GM18508 (cell line): ENCODE data around the gene BMP8B.

Source experiments
- ATAC-seq: cut with Tn5 transposase; IDR thresholded peaks from one replicate; pipeline ENCODE4 v1.9.1; 2021; ENCODE audit warnings: moderate number of reproducible peaks; ENCODE audit not compliant: insufficient read depth, unreplicated experiment

BMP8B gene

DNA sequence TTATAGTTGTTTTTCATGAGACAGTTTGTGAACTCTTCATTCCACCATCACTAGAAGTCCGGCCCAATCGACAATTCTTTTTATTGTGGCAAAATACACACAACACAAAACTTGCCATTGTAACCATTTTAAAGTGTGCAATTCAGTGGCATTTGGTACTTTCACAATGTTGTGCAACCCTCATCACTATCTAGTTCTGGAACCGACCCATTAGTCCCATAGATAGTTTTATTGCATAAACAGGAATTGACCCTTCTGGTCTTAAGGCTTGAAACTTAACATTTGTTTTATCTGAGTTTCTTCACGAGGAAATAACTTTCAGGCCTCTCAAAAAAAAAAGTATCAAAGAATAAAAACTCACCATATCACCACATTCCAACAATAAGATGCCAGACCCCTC lies 58.8 kb downstream of the BMP8B start:
- ATAC-seq: no peak

DNA sequence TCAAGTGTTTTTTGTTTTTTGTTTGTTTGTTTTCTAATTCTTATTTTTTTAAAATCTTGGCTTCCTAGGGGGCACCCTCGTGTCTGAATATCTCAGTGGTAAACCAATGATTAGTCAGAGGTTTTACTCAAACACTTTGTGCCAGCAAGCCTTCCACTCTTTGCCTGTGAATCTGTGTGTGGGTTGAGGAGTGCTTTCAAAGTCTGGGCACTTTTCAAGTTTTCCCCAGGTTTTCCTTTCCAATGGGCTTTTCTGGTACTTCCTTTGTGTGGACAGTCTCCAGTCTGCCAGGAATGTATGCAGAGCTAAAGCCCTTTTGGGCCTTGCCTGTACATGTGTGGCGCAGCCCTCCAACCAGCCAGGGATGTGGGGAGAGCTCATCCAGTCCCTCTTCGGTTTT lies 59.6 kb downstream of the BMP8B start:
- ATAC-seq: no peak

DNA sequence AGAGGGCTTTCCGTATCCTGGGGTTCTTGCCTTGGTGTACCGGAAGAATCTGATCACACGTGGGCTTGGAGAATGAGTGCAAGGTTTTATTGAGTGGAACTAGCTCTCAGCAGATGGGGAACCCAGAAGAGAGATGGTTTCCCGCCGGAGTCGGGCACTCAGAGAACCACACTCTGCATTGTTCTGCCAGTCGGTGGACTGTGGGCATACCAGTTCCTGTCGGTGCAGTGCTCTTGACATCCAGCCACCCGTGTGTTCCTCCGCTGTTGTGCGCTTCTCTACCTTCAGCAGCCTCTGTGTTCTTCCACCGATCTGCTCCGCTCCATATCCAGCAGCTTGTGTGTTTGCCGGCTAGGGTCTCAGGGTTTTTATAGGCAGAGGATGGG lies 60.7 kb downstream of the BMP8B start:
- ATAC-seq: no peak

DNA sequence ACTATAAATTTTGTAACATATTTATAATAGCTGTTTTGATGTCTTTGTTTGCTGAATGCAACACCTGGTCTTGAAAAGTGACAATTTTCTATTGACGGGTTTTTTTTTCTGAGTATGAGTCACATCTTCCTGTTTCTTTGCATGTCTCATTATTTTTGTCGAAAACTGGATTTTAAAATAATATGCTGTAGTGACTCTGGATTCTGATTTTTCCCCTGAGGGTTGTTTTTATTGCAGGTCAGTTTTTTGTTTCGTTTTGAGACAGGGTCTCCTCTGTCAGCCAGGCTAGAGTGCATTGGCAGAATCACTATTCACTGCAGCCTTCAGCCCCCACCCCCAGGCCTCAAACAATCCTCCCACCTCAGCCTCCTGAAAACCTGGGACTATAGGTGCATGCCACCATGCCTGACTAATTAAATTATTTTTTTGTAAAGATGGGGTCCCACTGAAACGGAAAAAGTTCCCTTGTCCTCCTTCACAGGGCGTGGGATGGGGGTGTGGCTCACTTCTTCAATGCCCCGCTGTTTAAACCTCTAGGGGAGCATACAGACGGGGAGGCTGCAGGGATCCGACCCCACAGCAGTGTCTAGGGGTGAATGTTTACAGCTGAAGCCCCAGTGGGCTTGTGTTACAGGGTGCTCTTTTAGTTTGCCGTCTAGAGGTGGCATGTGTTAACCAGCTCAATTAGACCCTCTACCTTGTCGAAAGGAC lies 61.3 kb downstream of the BMP8B start:
- ATAC-seq: no peak

DNA sequence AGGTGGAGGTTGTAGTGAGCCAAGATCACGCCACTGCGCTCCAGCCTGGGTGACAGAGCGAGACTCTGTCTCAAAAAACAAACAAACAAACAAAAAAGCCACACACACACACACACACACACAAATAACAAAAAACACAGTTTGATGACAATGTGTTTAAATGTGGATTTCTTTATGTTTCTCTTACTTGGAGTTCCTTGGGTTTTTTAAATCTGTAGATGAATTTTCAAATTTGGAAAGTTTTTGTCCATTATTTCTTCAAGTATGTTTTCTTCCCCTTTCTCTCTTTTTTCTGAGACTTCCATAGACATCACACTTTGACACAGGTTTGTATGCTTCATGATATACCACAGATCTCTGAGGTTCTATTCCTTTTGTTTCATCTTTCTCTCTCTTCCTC lies 62.1 kb downstream of the BMP8B start:
- ATAC-seq: no peak

DNA sequence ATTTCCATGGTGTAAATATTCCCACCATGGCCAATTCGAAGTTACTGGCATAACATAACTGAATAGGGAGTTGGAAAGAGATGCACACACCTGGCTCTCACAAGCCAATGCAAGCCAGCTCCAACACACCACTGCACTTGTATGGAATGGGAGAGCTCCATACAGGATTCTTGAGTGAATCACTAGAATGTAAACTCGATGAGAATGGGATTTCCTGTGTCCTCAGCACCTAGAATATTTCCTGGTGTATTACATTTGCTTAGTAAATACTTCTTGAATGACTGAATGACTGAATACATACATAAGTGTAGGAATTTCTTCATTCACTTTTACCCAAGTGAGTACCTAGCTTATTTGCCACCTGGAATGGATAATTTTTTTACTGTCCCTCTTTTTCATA lies 66.2 kb downstream of the BMP8B start:
- no peak for ATAC-seq

DNA sequence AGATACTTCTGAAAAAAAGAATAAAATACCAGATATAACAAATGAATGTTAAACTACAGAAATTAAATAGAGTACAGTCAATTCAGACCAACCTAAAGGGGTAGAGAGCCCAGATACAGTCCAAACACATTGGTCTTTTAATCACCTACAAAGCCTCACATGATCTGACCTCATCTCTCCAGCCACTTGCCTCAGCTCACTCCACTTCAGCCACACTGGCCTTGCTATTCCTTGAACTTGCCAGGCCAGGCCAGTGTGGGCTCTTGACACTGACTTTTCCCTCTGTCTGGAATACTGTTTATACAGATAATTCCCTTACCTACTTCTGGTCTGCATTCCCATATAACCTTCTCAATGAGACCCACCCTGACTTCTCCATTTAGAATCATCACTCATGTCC lies 67.0 kb downstream of the BMP8B start:
- ATAC-seq: no peak

DNA sequence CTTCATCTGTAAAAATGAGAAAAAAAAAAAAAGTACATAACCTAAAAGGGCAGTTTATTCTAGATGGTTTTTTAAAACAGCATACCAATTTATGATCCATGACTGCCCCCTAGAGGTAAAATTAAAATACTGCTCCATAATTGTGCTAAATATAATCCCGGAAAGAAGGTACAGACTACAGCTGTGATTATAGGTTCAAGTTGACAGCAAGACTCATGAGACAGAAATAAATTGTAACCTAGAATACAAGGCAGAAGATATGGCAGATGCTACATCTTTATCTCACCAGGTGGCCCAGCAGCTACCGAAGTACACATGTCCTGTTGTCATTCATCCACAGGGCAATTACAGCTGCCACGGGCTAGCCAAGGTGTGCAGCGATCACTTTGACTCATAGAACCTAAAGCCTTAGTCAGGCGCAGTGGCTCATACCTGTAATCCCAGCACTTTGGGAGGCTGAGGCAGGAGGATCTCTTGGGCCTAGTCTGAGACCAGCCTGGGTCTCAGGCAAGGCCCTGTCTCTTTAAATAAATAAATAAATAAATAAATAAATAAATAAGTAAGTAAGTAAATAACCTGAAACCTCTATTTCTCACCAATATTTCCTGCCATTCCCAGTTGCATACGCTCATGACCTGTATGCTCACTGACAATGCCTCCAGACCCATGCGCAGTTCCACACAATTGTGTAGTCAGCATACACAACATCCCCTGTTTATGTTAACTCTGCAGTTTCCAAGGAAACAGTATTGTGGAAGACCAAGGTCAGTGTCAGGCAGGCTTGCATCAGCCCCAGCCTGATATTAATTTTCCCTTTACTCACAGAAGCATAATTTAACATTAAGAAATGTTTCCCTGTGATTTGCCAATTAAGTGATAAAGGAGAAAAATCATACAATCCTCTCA lies 68.3 kb downstream of the BMP8B start:
- ATAC-seq: no peak

DNA sequence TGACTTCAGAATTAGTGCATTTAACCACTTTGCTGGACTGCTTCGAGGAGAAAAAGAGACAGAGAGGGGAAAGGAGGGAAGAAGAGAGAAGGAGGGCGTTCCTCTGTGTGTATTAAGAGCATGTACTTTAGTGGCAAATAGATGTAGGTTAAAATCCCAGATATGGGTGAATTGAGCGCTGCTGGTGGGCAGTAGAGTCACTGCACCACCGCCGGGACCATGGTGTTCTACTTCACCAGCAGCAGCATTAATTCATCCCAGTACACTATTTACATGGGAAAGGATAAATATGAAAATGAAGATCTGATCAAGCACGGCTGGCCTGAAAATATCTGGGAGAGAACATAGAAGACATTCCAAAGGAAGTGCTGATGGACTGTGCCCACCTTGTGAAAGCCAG lies 70.9 kb downstream of the BMP8B start:
- no peak for ATAC-seq

DNA sequence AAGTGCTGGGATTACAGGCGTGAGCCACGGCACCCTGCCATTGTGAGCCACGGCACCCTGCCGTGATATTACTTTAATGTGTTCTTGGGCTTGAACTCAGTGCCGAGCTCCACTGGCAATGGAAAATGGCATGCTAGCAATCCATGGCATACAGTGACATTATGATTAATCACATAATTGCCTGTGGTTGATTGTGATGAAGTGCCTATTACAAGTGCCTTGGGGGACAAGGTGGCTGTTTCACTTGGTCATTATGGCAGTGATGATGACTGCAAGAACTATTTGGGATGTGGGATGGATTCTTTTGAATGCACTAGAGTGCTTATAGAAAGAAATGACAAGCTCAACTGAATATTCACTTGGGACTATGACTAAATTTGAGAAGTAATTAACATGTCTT lies 75.1 kb downstream of the BMP8B start:
- ATAC-seq: no peak

DNA sequence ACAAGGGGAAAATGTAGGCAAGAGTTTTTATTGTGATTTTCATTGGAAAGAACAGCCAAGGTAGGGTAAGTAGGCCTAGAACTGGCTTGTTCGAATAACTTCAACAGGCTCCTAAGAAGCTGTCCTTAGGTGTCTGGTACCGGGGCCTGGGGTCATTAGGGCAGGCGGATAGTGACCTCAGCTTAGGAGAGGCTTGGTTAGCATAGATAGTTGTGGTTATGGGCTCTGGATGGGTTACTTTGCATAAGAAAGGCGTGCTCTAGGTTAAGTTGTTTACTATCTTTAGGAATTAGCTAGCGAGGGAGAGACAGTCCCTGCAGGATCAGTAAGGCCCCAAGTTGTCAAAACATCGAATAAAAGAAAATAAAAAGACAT lies 76.7 kb downstream of the BMP8B start:
- no peak for ATAC-seq

DNA sequence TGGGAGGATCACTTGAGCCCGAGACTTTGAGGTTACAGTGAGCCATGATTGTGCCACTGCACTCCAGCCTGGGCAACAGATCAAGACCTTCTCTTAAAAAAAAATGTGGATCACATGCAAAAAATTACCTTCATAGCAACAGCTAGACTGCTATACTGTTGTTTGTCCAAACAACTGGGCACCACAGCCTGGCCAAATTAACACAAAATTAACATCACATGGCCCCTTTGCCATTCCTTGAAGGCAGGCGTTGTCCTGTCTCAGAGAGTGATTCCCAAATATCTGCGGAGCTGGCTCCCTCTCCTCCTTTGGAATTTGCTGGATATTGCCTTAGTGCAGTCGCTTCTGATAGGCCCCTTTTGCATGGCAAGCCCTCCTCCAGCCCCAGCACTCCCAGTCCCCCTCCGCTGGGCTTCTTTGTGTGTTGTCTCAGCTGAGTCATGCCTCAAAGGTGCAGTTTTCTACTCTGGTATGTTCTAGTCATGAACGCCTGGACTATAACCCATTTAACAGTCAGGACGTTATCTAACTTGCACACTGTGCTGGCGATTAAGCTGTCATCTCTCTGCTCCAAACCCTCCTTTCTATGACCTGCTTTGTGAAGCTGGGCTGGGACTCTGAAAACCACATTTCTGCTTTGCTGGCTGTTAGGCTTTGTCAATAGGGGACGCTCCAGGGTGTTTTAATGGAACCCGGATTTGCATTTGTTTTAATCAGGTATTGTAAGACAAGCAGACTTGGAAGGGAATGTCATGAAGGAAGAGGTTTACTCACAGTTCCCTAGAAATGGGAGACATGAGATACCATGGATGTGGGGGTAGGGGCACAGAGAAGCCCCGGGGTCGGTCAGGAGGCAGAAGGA lies 77.3 kb downstream of the BMP8B start:
- no peak for ATAC-seq

DNA sequence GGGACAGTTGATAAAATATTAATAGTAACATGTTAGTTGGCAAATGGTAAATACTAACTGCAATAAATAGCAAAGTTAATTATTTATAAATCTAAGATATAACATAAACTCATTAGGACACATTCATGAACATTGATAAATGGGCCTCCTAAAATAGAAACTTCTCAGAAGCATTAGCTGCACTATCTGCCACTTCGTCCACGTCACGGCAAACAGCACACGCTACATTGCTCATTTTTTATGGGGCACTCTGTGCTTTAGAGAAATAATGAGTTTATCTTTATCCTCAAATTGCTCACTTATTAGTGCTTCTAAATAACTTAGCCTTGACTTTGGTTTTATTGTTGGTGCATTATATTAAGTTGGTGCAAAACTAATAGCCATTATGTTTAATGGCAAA lies 81.2 kb downstream of the BMP8B start:
- no peak for ATAC-seq
